ENCODE measurements around the gene STIM2.
"Not testable (repeated sequence)": the region's sequence is repeated elsewhere in the genome, so short reads cannot be mapped to it uniquely, and the experiment has no call there.

The STIM2 gene

DNA sequence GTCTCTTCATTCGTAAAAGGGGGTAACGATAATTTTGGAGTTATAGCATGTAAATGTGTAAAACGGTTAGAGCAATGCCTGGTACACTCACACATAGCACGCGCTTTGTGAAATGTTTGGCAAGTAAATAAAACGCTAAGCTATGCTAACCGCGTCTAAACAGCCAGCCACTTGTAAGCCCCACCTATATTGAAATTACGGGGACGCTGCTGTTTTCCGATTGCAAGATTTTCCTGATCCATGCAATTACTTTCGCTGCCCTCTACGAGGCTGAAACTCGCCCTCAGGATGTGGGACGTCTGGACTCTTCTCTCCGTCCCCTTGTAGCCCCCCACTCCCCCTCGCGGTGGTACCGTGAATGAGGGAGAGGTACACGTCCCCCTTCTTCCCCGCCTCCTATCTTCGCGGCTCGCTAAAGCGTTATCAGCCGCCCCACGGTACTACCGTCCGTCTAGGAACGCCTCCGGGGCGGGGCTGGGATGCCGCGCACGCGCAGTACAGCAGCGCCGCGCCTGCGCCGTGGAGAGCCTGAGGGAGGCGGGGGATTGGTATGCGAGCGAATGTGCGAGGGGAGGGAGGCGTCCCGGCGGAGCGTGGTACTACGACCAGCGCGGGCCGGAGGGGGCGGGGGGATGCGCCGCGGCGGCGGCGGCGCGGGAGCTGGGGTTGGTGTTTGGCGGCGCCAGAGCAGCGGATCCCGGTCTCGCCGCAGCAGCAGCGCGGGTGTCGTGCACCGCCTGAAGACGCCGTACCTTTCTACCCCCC is at the start of gene STIM2:
Gene STIM2 (plus strand): TSS at position 685 of the 765 bp plus-strand sequence.
- DNase-seq: peak; percentile 97

DNA sequence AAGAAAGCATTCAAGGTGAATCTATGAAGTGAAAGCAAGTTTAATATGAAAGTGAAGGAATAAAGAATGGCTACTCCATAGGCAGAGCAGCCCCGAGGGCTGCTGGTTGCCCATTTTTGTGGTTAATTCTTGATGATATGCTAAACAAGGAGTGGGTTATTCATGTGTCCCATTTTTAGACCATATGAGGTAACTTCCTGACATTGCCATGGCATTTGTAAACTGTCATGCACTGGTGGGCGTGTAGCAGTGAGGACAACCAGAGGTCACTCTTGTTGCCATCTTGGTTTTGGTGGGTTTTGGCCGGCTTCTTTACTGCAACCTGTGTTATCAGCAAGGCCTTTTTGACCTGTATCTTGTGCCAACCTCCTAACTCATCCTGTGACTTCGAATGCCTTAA is 49.1 kb upstream of the STIM2 start:
- DNase-seq: not testable (repeated sequence)

DNA sequence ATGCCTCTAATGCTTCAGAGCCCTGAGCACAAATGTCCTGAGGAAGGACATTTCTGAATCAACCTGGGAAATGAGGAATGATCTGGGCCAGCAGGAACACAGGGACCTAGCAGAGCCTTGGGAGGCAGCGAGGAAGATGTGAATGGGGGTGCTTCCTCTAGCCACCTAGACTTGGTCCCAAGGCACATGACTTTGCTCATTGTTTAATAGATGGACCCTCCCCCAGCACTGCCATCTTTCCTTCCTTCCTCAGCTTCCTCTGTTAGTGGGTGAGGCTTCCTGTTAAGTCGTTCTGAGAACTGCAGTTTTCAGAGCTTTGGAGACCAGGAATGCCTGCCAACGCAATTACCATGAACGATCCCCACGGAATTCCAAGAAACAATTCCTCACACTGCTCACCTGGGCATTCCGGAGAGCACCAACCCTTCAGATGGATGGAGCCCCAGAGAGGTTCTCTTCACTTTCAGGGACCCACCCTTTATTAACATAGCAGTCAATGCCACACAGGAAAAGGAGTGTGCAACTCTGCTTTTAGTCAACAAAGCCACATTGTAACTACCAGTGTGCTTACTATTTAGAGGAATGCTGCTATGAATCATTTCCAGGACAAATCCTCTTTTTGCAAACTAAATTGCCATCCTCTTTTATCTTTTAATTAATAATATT is 48.5 kb upstream of the STIM2 start:
- no peak for DNase-seq

GRCh38 chr4:26813698-26814097 is 46.9 kb upstream of the STIM2 start:
- DNase-seq: no peak

- DNase-seq: no peak
Observed at GRCh38 chr4:26815199-26815598, 45.4 kb upstream of the STIM2 start.

- DNase-seq: no peak
Observed at GRCh38 chr4:26815706-26816105, 44.9 kb upstream of the STIM2 start.

GRCh38 chr4:26819026-26819425 is 41.6 kb upstream of the STIM2 start:
- no peak for DNase-seq

DNA sequence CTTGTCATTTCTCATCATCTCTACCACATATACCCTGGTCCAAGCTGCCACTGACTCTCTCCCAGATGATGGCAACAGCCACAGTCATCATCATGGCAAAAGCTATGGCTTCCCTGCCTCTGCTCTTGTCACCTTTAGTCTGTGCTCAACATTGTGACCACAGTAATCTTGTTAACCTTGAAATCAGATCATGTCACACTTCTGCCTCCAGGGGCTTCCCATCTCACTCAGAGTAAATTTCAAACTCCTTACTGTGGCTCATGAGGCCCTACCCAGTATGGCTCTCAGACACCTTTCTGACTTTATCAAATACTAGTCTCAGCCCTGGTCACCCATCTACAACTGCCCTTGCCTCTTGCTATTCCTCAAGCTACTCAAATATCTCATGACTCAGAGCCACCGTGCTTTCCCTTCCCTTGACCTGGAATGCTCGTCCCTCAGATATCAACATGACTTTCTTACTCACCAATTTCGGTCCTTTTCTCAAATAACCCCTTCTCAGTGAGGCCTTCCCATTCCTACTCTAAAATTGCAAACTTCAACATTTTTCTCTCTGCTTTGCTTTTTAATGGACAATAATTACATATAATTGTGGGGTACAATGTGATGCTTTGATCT is 41.1 kb upstream of the STIM2 start:
- DNase-seq: no peak

DNA sequence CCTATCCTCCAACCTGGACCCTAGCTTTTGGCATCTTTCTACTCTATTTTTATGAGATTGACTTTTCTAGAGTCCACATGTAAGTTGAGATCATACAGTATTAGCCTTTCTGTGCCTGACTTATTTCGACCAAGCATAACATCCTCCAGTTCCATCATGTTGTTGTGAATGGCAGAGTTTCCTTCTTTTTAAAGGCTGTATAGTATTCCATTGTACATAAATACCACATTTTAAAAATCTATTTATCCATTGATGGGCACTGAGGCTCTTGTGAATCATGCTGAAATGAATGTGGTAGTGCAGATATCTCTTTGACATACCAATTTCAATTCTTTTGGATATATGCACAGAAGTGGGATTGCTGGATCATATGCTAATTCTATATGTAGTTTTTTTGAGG is 40.3 kb upstream of the STIM2 start:
- DNase-seq: no peak

DNA sequence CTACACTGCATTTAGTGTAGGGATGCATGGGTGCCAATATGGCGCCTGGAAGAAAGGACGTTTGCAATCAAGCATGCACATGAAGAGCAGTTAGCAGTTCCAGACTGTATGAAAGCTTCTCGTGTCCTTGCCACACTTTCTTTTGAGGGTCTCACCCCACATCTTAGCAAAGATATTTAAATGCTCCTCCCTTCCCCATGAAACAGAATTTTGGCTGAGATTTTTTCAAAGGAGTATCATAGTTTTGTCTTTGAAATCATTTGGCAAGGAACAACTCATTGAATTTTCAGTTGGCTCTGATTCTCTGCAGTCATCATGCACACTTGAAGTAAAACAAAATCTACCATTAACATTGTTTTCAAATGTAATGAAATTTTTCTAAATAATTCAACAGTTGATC is 39.6 kb upstream of the STIM2 start:
- DNase-seq: no peak

DNA sequence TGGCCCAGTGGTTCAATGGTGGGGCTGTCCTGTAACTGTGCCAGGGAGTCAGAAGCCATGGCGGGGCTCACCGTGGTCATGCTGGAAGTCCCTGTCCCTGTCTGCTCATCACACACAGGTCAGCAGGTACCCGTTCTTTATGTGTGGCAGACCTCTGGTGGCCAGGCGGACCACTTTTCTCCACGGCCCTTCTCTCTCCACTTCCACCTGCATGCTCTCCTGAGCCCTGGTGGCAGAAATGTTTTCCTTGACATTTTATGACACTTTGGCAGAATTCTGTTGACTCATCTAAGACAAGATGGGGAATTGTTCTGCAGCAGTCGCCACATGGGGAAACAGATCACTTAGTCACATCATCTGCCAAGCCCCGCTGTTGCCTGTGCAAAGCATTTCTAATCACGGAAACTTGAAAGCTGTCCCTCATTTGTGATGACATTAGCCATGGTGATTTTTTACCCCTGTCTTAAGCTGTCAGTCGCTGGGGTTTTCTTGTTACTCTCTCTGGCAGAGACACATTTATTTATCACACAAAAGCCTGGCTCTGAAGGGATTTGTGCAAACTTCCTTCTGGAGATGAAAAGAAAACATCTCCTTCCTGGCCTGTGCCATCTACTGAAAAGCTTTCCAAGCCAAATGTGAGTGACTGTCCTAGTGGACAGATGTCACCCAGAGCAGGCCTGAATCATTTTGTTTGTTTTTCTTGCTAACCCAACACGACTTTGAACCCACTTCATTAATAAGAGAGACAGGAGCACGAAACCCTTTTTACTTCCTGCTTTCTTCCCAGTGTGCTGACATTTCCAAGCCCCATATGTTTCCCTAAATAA is 38.8 kb upstream of the STIM2 start:
- no peak for DNase-seq

- no peak for DNase-seq
Observed at GRCh38 chr4:26822546-26822945, 38.1 kb upstream of the STIM2 start.

DNA sequence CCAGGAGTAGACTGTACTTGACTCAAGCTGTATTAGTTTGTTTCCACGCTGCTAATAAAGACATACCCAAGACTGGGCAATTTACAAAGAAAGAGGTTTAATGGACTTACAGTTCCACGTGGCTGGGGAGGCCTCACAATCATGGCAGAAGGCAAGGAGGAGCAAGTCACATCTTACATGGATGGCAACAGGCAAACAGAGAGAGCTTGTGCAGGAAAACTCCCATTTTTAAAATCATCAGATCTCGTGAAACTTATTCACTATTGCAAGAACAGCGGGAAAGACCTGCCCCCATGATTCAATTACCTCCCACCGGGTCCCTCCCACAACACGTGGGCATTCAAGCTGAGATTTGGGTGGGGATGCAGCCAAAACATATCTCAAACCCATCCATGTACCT is 37.7 kb upstream of the STIM2 start:
- DNase-seq: not testable (repeated sequence)

- DNase-seq: no peak
Observed at GRCh38 chr4:26823583-26823982, 37.1 kb upstream of the STIM2 start.

DNA sequence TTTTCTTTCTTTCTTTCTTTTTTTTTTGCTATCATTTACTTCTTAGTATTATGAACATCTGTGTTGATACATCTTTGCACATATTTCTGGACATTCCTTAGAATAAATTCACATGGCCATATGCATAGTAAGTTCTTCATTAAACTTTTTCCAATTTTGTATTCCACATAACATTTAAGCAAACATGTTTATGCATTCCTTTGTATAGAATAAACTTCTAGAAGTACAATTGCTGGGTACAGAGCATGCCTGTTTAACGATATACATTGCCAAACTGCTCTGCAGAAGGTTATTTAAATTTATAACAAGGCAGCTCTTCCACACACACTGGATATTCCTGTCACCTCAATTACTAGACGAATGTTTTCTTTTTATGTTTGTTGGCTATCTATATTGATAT is 36.0 kb upstream of the STIM2 start:
- no peak for DNase-seq

GRCh38 chr4:26826721-26827120 is 33.9 kb upstream of the STIM2 start:
- no peak for DNase-seq

- DNase-seq: not testable (repeated sequence)
Observed at GRCh38 chr4:26827336-26827735, 33.3 kb upstream of the STIM2 start.

- DNase-seq: no peak
Observed at GRCh38 chr4:26827798-26828197, 32.8 kb upstream of the STIM2 start.

- DNase-seq: no peak
Observed at GRCh38 chr4:26829018-26829417, 31.6 kb upstream of the STIM2 start.

DNA sequence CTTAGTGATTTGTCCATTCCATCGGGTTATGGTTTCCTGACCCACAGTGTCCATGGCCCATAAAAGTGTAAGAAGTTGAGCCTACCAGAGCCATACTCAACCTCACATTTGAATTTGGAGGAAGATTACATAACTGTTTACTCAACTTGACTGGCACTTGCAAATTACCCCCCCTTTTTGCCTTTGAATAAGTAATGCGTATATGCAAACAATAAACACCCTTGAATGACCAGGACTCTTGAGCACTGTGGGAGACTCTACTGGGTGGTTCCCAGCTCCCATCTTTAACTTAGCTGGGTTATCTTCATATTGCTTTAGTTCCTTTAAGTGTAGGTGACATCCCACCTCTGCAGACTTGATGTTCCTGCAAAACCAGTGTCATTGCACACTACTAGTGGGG is 30.6 kb upstream of the STIM2 start:
- DNase-seq: no peak

DNA sequence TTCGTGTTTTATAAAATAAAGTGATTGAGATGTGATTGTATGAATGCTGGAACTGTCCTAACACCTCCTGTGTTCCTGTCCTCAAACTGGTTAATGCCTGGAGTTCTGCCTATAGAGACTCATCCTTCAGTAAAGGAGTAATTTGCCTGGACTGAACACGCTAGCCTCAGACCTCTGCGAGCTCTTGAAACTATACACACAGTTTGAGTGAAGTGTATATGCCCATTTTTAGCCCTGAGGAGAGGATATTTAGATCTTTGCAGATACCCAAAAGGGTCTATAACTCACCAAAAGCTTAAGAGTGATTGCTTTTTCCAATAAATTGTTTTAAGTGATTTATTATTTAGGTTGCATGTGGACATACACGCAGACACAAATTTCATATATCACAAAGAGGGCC is 29.9 kb upstream of the STIM2 start:
- DNase-seq: no peak

- DNase-seq: no peak
Observed at GRCh38 chr4:26836539-26836938, 24.1 kb upstream of the STIM2 start.
